ACC112 (cell line): ENCODE data around the gene RBCK1.
A peak's percentile ranks its signal among the peaks of the same experiment; 100 is the strongest.
"Not testable (repeated sequence)": the region's sequence is repeated elsewhere in the genome, so short reads cannot be mapped to it uniquely, and the experiment has no call there.

ENCODE experiments used
- H2AFZ ChIP-seq: fragments of 200-600 bp; sonication (generic); one replicate; pipeline ENCODE4 v1.6.0; 2017; ENCODE audit warnings: antibody characterized with exemption, low read length; ENCODE audit not compliant: unreplicated experiment
- H3K27ac ChIP-seq: fragments of 200-600 bp; sonication (generic); 2 replicates; pipeline ENCODE4 v1.5.1; 2014; ENCODE audit warnings: low read depth, mild to moderate bottlenecking, antibody characterized with exemption, low read length, moderate library complexity
- H3K27me3 ChIP-seq: fragments of 200-600 bp; sonication (generic); 2 replicates; pipeline ENCODE4 v1.6.1; 2014; ENCODE audit warnings: mild to moderate bottlenecking, antibody characterized with exemption, low read length, moderate library complexity, mixed read lengths; ENCODE audit not compliant: insufficient read depth
- H3K36me3 ChIP-seq: fragments of 200-600 bp; sonication (generic); 2 replicates; pipeline ENCODE4 v1.6.1; 2016; ENCODE audit warnings: mild to moderate bottlenecking, antibody characterized with exemption, low read length, moderate library complexity, mixed read lengths; ENCODE audit not compliant: insufficient read depth
- H3K4me1 ChIP-seq: fragments of 200-600 bp; sonication (generic); one replicate; pipeline ENCODE4 v1.6.1; 2016; ENCODE audit warnings: low read length, mixed read lengths; ENCODE audit not compliant: insufficient read depth, unreplicated experiment, control insufficient read depth
- H3K4me3 ChIP-seq: fragments of 200-600 bp; sonication (generic); 2 replicates; pipeline ENCODE4 v1.5.1; 2014; ENCODE audit warnings: mild to moderate bottlenecking, low read depth, low read length
- H3K79me2 ChIP-seq: fragments of 200-600 bp; sonication (generic); one replicate; pipeline ENCODE4 v1.6.0; 2016; ENCODE audit warnings: low read length; ENCODE audit not compliant: control insufficient read depth, unreplicated experiment, insufficient read depth

The RBCK1 gene

GRCh38 chr20:476561-477249, 68.6 kb downstream of the RBCK1 start:
- not testable (repeated sequence) for H3K27ac ChIP-seq, H3K4me3 ChIP-seq, H3K27me3 ChIP-seq, H2AFZ ChIP-seq, H3K36me3 ChIP-seq, H3K79me2 ChIP-seq
- H3K4me1 ChIP-seq, result peaks cover 25% of the 10 kb centered on the region

GRCh38 chr20:478010-478948, 70.2 kb downstream of the RBCK1 start:
- no peaks in the 10 kb centered on the region for H3K79me2 ChIP-seq
- peak overlapping the region; percentile 17 for H3K27ac ChIP-seq
- no peak overlapping the region for H3K4me3 ChIP-seq
- H3K4me1 ChIP-seq, result peaks cover 25% of the 10 kb centered on the region
- peaks cover 8% of the 10 kb centered on the region for H3K36me3 ChIP-seq
- no peak overlapping the region for H2AFZ ChIP-seq
- H3K27me3 ChIP-seq, result no peaks in the 10 kb centered on the region

DNA sequence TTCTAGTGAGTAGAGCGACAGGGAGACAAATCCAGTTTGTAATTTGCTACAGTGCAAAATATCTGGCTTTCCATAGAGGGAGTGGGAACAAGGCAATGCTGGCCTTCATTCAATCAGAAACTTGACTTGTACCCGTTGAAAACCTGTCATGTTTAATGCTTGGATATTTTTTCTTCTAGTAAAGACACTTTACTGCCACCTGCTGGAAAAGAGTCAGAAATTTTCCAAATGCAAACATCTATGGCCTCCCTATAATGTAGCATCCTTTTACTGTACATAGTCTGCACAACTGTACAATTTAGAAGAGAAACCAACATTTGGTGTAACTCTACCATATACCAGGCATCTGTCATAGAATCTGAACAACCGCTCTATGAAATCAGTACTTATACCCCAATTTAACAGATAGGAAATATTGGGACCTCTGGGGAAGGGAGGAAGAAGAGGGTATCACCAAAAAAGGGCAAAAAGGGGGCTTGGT, 70.9 kb downstream of the RBCK1 start:
- Histone ChIP-seq H3K79me2 (no peaks in the 10 kb centered on the region), H3K36me3 (peaks cover 5% of the 10 kb centered on the region), H3K27me3 (no peaks in the 10 kb centered on the region), H3K27ac (peak overlapping the region; percentile 17; the same call in 1 of the 2 replicates), H3K4me3 (no peak overlapping the region), H3K4me1 (peaks cover 25% of the 10 kb centered on the region), H2AFZ (no peak overlapping the region)

DNA sequence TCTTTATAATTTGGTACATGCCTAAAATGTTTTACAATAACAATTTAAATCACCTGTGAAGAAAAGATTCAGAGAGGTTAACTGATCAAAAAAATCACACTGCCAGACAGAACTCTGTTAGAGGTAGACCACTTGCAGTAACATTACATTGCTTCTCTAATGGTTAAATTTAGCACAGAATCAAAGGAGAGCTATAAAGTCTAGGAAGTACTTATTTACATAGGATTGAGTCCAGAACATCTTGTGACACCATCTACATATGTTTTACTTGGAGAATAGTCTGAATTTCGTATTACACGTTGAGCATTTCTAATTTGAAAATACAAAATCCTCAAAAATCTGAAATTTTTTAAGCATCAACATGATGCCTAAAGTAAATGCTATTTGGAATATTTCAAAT, 71.4 kb downstream of the RBCK1 start:
- H3K4me3 ChIP-seq, result no peak overlapping the region
- H2AFZ ChIP-seq, result no peak overlapping the region
- no peaks in the 10 kb centered on the region for H3K27me3 ChIP-seq
- H3K36me3 ChIP-seq, result peaks cover 9% of the 10 kb centered on the region
- H3K79me2 ChIP-seq, result no peaks in the 10 kb centered on the region
- H3K4me1 ChIP-seq, result peaks cover 25% of the 10 kb centered on the region
- peak overlapping the region; percentile 32; the same call in 1 of the 2 replicates for H3K27ac ChIP-seq

DNA sequence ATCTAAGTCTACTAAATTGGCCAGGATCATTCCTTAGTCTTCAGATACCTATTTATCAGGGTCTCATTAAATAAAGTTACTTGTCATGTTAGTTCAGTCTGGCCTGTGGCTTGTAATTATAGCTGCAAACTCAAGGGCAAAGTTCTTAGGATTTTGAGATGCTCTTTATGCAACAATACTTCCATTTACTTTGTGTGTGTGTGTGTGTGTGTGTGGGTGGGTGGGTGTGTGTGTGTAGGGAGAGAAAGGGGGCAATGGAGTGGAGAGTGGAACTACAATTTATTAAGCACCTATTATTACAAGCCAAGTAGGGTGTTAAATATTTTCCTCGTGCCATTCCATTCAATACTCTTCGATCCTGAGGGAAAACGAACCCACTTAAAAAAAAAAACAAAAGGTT, 71.9 kb downstream of the RBCK1 start:
- Histone ChIP-seq H3K4me1 (peaks cover 25% of the 10 kb centered on the region), H3K27ac (peak overlapping the region; percentile 32), H3K36me3 (peaks cover 9% of the 10 kb centered on the region), H3K27me3 (no peaks in the 10 kb centered on the region), H3K79me2 (no peaks in the 10 kb centered on the region), H2AFZ (no peak overlapping the region), H3K4me3 (no peak overlapping the region)

DNA sequence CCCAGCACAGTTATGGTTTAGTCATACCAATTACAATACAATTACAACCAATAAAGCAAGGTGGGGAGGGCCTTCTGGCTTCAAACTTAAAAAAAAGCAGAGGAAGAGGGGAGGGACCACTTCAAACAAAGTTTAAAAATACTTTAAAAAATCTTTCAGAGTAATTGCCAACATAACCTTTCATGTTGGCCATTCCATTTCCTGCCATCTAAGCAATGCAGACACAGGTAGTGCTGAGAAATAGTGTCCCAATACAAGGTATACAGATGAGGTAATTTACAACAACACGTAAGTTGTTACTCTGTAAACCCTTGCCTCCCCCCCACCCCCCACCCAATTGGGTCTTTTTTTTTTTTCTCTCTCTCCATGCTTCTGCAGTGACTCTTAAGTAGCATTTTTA, 73.1 kb downstream of the RBCK1 start:
- Histone ChIP-seq H3K36me3 (peaks cover 9% of the 10 kb centered on the region), H3K79me2 (no peaks in the 10 kb centered on the region), H3K27me3 (no peaks in the 10 kb centered on the region), H3K27ac (no peak overlapping the region), H2AFZ (no peak overlapping the region), H3K4me3 (no peak overlapping the region), H3K4me1 (peaks cover 25% of the 10 kb centered on the region)
